Calu3 (cell line): ENCODE data around the gene GATC. TPM values are rescaled to one million over a fixed set of nuclear protein-coding genes. Genes with fewer than 3 reads are reported as not detected.
"Not testable (repeated sequence)": the region's sequence is repeated elsewhere in the genome, so short reads cannot be mapped to it uniquely, and the experiment has no call there.

Source experiments
- BruUV-seq: library from RNA; stranded (reverse); fragments of 400-500 nt; replicated peaks from 2 replicates; lab custom pipeline; 2021; lab: Mats Ljungman, UMichigan
- CTCF ChIA-PET: fragments of 300-600 bp; sonication (Branson Sonifier 250); formaldehyde crosslinking; loops from one replicate; lab custom pipeline; 2022; ENCODE audit warnings: antibody characterized with exemption; lab: Charles Lee
- DNase-seq: peaks from one replicate; pipeline ENCODE4 v3.0.0; 2022
- H3K27ac Mint-ChIP-seq: one replicate; pipeline ENCODE4 v1.8.0; 2022; ENCODE audit warnings: mixed read lengths; ENCODE audit not compliant: unreplicated experiment
- H3K27me3 Mint-ChIP-seq: one replicate; pipeline ENCODE4 v1.8.0; 2022; ENCODE audit warnings: mixed read lengths; ENCODE audit not compliant: unreplicated experiment
- H3K36me3 Mint-ChIP-seq: one replicate; pipeline ENCODE4 v1.8.0; 2022; ENCODE audit warnings: mild to moderate bottlenecking, moderate library complexity, mixed read lengths; ENCODE audit not compliant: insufficient read depth, unreplicated experiment
- H3K4me1 Mint-ChIP-seq: one replicate; pipeline ENCODE4 v1.8.0; 2022; ENCODE audit warnings: mild to moderate bottlenecking, low read depth, mixed read lengths; ENCODE audit not compliant: unreplicated experiment
- H3K4me3 Mint-ChIP-seq: one replicate; pipeline ENCODE4 v1.8.0; 2022; ENCODE audit warnings: mild to moderate bottlenecking, low read depth, moderate library complexity, mixed read lengths; ENCODE audit not compliant: unreplicated experiment
- H3K9me3 Mint-ChIP-seq: one replicate; pipeline ENCODE4 v1.8.0; 2022; ENCODE audit warnings: low read depth, mixed read lengths; ENCODE audit not compliant: unreplicated experiment
- CTCF ChIP-seq: fragments of 200-600 bp; IDR thresholded peaks from one replicate; pipeline ENCODE4 v1.8.0; 2022; ENCODE audit warnings: antibody characterized with exemption; ENCODE audit not compliant: unreplicated experiment
- intact Hi-C: fragments of 100-400 bp; cut with micrococcal nuclease; formaldehyde crosslinking; loops from one replicate; pipeline ENCODE4 v1.10.0; 2022; ENCODE audit not compliant: unreplicated experiment
- total RNA-seq: library from RNA; stranded (reverse); gene quantifications from 2 replicates; pipeline ENCODE4 v1.2.3, GENCODE V29; 2022

The GATC gene
- total RNA-seq, 1 experiment from 2014 or later, result 29.7 TPM

- BruUV-seq, result TSS peak; percentile 83
- H3K27ac Mint-ChIP-seq, result peak overlapping the region; percentile 46
- CTCF ChIA-PET, result interaction anchor here (1.4 to 2.2 kb wide), 2 partner anchors 9 to 31 kb away, joined by 5 to 11 read pairs; partner anchors contain the start of gene SRSF9
- no peaks in the 10 kb centered on the region for H3K4me1 Mint-ChIP-seq
- DNase-seq, result no peak
- peaks cover 49% of the 10 kb centered on the region for H3K36me3 Mint-ChIP-seq
- intact Hi-C loops, result loop anchor here (1.0 to 10.0 kb wide), 2 partner anchors 58 to 204 kb away; partner anchors contain the start of gene DYNLL1
- no peak for TF ChIP-seq CTCF
- no peaks in the 10 kb centered on the region for H3K9me3 Mint-ChIP-seq
- no peaks in the 10 kb centered on the region for H3K27me3 Mint-ChIP-seq
- H3K4me3 Mint-ChIP-seq, result peak overlapping the region; percentile 82
These were observed 7.6 kb upstream of the GATC start for GRCh38 chr12:120438495-120439198.

- Mint-ChIP-seq H3K27ac (no peak overlapping the region), H3K36me3 (peaks cover 60% of the 10 kb centered on the region), H3K4me3 (no peak overlapping the region), H3K27me3 (no peaks in the 10 kb centered on the region), H3K4me1 (no peaks in the 10 kb centered on the region), H3K9me3 (no peaks in the 10 kb centered on the region)
- DNase-seq, result peak; percentile 70
- BruUV-seq, result no TSS peak
- intact Hi-C loops, result loop anchor here (1.0 to 10.0 kb wide), 2 partner anchors 57 to 205 kb away; partner anchors contain the start of gene DYNLL1
- CTCF ChIA-PET, result no interaction called here
- TF ChIP-seq CTCF, result peak; percentile 86
These were observed 6.5 kb upstream of the GATC start for GRCh38 chr12:120439646-120440247.

GRCh38 chr12:120444676-120445075 lies 1.6 kb upstream of the GATC start:
- no peak for TF ChIP-seq CTCF
- peaks cover 12% of the 10 kb centered on the region for H3K4me1 Mint-ChIP-seq
- H3K9me3 Mint-ChIP-seq, result no peaks in the 10 kb centered on the region
- CTCF ChIA-PET, result no interaction called here
- no peaks in the 10 kb centered on the region for H3K27me3 Mint-ChIP-seq
- no peak overlapping the region for H3K27ac Mint-ChIP-seq
- H3K4me3 Mint-ChIP-seq, result peak overlapping the region; percentile 88
- no TSS peak for BruUV-seq
- intact Hi-C loops, result no loop called here
- peaks cover 85% of the 10 kb centered on the region for H3K36me3 Mint-ChIP-seq
- DNase-seq, result no peak

- peak overlapping the region; percentile 77 for H3K27ac Mint-ChIP-seq
These were observed 567 bp downstream of the GATC start for GRCh38 chr12:120446844-120447178.

More at GRCh38 chr12:120446844-120447178, 567 bp downstream of the GATC start:
- peak overlapping the region; percentile 88 for H3K4me3 Mint-ChIP-seq
- H3K27me3 Mint-ChIP-seq, H3K9me3 Mint-ChIP-seq, DNase-seq, CTCF ChIA-PET: not testable (repeated sequence)
- intact Hi-C loops, result loop anchor here (2.0 kb wide), 1 partner anchor 22 kb away; the partner anchor contains the start of gene SRSF9
- H3K36me3 Mint-ChIP-seq, result peaks cover 82% of the 10 kb centered on the region
- BruUV-seq, result TSS peak; percentile 74
- H3K4me1 Mint-ChIP-seq, result peaks cover 12% of the 10 kb centered on the region
